Activated CD8-positive, alpha-beta memory T cell treated with anti-CD3 and anti-CD28 coated beads, Interleukin-2, amount 50 U/mL, for 1 hour (primary cell): ENCODE measurements around the gene TYR.
"Not testable (repeated sequence)": the region's sequence is repeated elsewhere in the genome, so short reads cannot be mapped to it uniquely, and the experiment has no call there.

ENCODE experiments used
- DNase-seq: peaks from one replicate; pipeline ENCODE4 v3.0.0-alpha.2; 2020; ENCODE audit errors: extremely low read depth

Gene TYR

GRCh38 chr11:89177691-89178231 is at the start of gene TYR:
Gene TYR, plus strand, starts transcription at chr11:89177875. Its CDS starts 79 bp downstream, at chr11:89177954.
- DNase-seq, result no peak

- DNase-seq, result no peak
These were observed 41.1 kb upstream of the TYR start for GRCh38 chr11:89136606-89137005.

- no peak for DNase-seq
These were observed 30.4 kb upstream of the TYR start for GRCh38 chr11:89147229-89147628.

- DNase-seq, result no peak
These were observed 17.7 kb upstream of the TYR start for GRCh38 chr11:89159974-89160373.

GRCh38 chr11:89161949-89162348 is 15.7 kb upstream of the TYR start:
- no peak for DNase-seq

GRCh38 chr11:89163686-89164085 is 14.0 kb upstream of the TYR start:
- no peak for DNase-seq

- no peak for DNase-seq
These were observed 9.3 kb upstream of the TYR start for GRCh38 chr11:89168396-89168795.

- DNase-seq, result no peak
These were observed 1.9 kb upstream of the TYR start for GRCh38 chr11:89175796-89176195.

- DNase-seq, result no peak
These were observed 737 bp upstream of the TYR start for GRCh38 chr11:89176938-89177337.

GRCh38 chr11:89181111-89181510 is 3.4 kb downstream of the TYR start:
- DNase-seq, result no peak

- no peak for DNase-seq
These were observed 5.3 kb downstream of the TYR start for GRCh38 chr11:89182773-89183518.

- DNase-seq, result no peak
These were observed 6.3 kb downstream of the TYR start for GRCh38 chr11:89184021-89184420.

GRCh38 chr11:89189776-89190175 is 12.1 kb downstream of the TYR start:
- DNase-seq, result no peak

- DNase-seq, result no peak
These were observed 23.5 kb downstream of the TYR start for GRCh38 chr11:89201138-89201537.

- DNase-seq, result no peak
These were observed 26.1 kb downstream of the TYR start for GRCh38 chr11:89203814-89204213.

GRCh38 chr11:89205378-89205777 is 27.7 kb downstream of the TYR start:
- no peak for DNase-seq

- DNase-seq, result no peak
These were observed 43.1 kb downstream of the TYR start for GRCh38 chr11:89220684-89221339.

GRCh38 chr11:89235083-89235482 is 57.4 kb downstream of the TYR start:
- DNase-seq, result no peak

- DNase-seq, result no peak
These were observed 58.3 kb downstream of the TYR start for GRCh38 chr11:89235976-89236375.

GRCh38 chr11:89247007-89247406 is 69.3 kb downstream of the TYR start:
- not testable (repeated sequence) for DNase-seq

- DNase-seq, result no peak
These were observed 71.5 kb downstream of the TYR start for GRCh38 chr11:89249196-89249595.

- DNase-seq, result not testable (repeated sequence)
These were observed 83.8 kb downstream of the TYR start for GRCh38 chr11:89261483-89261882.

GRCh38 chr11:89267660-89268302 is 90.1 kb downstream of the TYR start:
- no peak for DNase-seq
